Activated CD8-positive, alpha-beta memory T cell treated with anti-CD3 and anti-CD28 coated beads for 36 hours (primary cell): ENCODE measurements around the gene LRG1. TPM values are rescaled to one million over a fixed set of nuclear protein-coding genes. Genes with fewer than 3 reads are reported as not detected.

ENCODE experiments used
- CTCF ChIA-PET: fragments of 350-600 bp; sonication (Branson Sonifier 250); formaldehyde crosslinking; loops from one replicate; lab custom pipeline; 2021; ENCODE audit warnings: antibody characterized with exemption; lab: Charles Lee
- POLR2A ChIA-PET: fragments of 350-600 bp; sonication (Branson Sonifier 250); formaldehyde crosslinking; loops from one replicate; lab custom pipeline; 2021; ENCODE audit warnings: antibody characterized with exemption; lab: Charles Lee
- total RNA-seq, 2 experiments: library from RNA; stranded (reverse); gene quantifications; one replicate each; pipeline ENCODE4 v1.2.3, GENCODE V29; 2021

LRG1 gene, protein sequence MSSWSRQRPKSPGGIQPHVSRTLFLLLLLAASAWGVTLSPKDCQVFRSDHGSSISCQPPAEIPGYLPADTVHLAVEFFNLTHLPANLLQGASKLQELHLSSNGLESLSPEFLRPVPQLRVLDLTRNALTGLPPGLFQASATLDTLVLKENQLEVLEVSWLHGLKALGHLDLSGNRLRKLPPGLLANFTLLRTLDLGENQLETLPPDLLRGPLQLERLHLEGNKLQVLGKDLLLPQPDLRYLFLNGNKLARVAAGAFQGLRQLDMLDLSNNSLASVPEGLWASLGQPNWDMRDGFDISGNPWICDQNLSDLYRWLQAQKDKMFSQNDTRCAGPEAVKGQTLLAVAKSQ
- total RNA-seq = under 1 TPM in 1 of 2 experiments, not detected in 1; 0.21 TPM

DNA sequence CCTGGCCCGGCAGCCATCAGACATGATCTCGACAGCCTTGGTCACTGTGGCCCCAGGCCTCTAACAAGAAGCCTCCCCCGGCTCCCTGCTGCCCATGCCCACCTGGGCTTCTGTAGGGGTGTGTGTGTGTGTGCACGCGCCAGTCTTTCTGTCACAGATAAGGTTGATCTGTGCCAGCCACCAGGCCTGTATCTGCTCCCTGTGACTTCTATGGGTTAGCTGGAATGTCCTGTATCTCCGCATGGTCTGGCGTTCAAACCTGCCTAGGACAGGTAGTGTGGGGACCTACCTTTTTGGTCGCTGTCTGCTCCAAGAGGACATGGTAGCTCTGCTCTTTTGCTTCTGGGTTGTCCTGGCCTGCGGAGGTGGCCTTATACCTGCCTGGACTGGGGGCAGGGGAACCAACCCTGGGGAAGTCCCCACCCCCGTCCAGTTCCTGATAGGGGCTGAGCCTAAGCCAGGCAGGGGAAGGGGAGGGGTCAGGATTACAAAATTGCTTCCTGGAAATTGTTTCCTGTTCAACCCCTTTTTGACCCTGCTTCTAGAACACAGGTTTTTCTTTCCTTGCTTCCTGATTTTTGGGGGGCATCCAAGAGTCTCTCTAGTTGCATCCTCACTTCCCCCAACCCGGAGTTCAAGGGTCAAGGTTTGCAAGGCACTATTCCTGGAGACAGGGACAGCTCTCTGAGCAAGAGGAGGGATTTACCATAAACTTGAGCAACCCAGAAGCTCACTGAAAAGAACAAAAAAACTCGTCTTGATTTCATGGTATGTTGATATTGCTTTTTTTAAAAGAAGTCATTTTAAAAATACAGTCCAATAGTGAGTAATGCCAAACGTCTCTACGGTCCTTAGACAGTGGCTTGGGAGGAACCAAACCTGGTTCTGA lies at the start of gene LRG1:
TSS of gene LRG1 (minus strand) at position 344 of the 889 bp plus-strand sequence. CDS start at position 321, 23 bp downstream.
- POLR2A ChIA-PET = interaction anchor here (0.6 kb wide), 1 partner anchor 400 kb away, joined by 3 read pairs; no protein-coding TSS in a partner anchor

DNA sequence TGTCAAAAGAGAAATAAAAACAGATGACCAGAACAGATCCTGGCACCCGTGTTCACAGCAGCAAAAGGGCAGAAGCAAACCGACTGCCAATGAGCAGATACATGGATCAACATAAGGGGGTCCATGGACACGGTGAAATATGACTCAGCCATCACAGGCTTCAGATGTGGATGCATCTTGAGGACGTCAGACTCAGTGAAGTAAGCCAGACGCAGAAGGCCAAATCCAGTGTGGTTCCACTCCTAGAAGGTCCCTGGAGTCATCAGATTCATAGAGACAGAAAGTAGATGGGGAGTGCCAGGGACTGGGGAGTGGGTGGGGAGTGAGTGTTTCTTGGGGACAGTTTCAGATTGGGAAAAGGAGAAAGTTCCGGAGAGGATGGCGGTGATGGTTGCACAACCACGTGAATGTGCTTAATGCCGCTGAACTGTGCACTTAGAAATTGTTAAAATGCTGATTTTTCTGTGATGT lies 48.5 kb upstream of the LRG1 start:
- ChIA-PET POLR2A (interaction anchor here (0.5 kb wide), 1 partner anchor 85 kb away, joined by 4 read pairs; no protein-coding TSS in a partner anchor), CTCF (no interaction called here)

More for the DNA sequence above, at the start of gene LRG1:
- CTCF ChIA-PET = interaction anchor here (0.5 to 1.4 kb wide), 2 partner anchors 96 to 523 kb away, joined by 3 read pairs; no protein-coding TSS in a partner anchor

DNA sequence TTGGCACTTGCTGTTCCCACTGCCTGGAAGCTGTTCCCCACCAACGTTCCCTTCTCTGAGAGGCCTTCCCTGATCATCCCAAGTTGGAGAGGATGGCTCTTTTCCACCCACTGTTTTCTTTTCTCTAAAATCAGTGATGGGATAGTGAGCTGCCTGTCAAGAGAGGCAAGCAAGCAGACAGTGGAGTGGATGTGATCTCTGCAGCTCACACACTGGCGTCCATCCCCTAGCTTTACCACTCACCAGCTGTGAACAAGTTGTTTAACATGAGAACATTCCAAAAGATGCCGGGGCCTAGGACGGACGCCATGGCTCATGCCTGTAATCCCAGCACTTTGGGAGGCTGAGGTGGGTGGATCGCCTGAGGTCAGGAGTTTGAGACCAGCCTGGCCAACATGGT lies 47.7 kb upstream of the LRG1 start:
- ChIA-PET CTCF (interaction anchor here (0.5 to 1.1 kb wide), 2 partner anchors 11 to 126 kb away, joined by 3 read pairs; no protein-coding TSS in a partner anchor), POLR2A (no interaction called here)

DNA sequence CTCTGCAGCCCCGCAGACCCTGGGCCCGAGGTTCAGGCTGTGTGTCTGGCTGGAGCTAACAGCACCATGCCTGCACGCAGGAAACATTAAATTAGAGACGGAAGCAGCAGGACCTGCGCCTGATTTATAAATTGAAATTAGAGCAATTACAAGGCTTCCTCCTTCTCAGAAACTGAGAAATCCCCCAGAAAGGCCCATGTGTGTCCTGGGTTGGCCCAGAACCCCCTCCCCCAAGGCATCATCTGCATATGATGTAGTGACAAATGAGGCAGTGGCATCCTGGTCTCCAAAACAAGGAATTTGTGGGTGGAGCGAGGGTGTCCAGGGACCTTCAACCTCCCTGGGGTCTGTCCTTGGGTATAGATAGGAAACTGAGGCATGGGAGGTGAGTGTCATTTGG lies 46.9 kb upstream of the LRG1 start:
- CTCF ChIA-PET = interaction anchor here (0.5 to 1.4 kb wide), 3 partner anchors 11 to 127 kb away, joined by 3 to 5 read pairs (median 3); no protein-coding TSS in a partner anchor

DNA sequence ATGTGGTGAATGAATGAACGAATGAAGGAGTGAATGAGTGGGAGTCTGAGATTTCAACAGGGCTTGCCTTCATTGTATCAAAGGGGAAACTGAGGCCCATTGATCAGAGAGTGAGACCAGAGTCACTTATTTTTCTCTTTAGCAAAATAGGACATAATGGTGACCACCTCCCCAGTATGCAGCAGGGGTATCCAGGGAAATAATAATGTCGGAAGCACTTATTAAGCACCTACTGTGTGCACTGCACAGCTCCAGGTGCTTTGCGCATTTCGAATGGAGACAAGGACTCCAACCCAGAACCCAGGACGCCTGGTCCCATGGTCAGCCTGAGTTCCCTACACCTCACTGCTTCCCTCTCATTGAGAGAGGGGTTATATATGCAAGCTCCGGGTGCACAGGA lies 46.4 kb upstream of the LRG1 start:
- POLR2A ChIA-PET = no interaction called here
- CTCF ChIA-PET = interaction anchor here (1.4 kb wide), 1 partner anchor 50 kb away, joined by 5 read pairs; no protein-coding TSS in a partner anchor

More for the DNA sequence above, 46.9 kb upstream of the LRG1 start:
- POLR2A ChIA-PET = no interaction called here

DNA sequence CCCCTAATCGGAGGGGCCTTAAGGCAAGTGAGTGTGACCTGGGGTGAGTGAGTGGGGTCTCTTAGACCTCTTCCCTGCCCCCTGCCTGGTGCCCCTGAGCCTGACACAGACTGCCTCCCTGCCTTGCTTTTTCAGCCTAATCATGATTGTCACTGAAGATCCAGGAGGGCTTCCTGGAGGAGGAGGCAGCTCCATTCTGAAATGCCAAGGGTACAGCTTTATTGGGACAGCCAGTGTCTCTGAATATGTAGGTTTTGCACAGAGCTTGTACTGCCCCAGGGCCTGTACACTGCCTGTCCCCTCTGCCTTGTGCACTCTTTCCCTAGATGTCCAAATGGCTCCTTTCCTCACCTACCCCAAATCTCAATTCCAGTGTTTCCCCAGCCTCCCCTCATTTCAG lies 45.7 kb upstream of the LRG1 start:
- CTCF ChIA-PET = interaction anchor here (0.5 to 1.4 kb wide), 3 partner anchors 12 to 51 kb away, joined by 3 to 5 read pairs (median 4); no protein-coding TSS in a partner anchor
- POLR2A ChIA-PET = no interaction called here

DNA sequence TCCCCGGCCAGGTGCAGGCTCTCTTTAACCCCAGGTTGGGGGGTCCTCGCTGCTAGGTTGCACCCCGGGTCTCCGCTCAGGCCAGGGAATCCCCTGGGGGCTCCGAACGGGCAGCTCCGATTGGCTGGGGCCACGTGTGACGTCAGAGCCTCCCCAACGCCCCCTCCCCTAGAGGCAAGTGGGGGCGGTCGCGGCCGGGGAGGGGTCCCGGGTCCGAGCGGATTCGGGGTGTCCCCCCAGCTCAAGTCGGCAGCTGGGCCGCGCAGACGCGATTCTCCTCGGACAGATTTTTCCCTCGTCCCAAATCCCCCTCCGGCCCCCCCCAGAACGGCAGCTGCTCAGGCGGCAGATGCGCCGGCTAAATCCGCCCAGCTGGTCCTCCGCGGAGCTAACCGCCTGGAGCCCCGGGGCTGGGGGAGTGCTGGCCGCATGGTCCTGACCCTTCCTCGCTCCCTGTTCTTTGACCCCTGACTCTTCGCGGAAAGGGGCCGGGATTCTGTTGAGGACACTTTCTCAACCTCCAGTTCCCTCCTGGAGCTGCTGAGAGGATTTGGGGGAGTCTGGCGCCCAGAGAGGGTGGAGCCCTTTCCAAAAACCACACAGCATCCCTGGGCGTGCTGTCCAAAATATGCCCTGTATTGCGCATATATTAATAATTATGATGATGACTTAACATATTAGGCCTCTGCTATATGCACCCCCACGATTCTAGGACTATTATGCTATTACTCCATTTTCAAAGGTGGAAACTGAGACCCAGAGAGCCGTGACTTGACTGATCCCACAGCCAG lies 45.0 kb upstream of the LRG1 start:
- ChIA-PET CTCF (interaction anchor here (0.5 to 1.4 kb wide), 5 partner anchors 13 to 177 kb away, joined by 3 to 5 read pairs (median 4); no protein-coding TSS in a partner anchor), POLR2A (no interaction called here)

DNA sequence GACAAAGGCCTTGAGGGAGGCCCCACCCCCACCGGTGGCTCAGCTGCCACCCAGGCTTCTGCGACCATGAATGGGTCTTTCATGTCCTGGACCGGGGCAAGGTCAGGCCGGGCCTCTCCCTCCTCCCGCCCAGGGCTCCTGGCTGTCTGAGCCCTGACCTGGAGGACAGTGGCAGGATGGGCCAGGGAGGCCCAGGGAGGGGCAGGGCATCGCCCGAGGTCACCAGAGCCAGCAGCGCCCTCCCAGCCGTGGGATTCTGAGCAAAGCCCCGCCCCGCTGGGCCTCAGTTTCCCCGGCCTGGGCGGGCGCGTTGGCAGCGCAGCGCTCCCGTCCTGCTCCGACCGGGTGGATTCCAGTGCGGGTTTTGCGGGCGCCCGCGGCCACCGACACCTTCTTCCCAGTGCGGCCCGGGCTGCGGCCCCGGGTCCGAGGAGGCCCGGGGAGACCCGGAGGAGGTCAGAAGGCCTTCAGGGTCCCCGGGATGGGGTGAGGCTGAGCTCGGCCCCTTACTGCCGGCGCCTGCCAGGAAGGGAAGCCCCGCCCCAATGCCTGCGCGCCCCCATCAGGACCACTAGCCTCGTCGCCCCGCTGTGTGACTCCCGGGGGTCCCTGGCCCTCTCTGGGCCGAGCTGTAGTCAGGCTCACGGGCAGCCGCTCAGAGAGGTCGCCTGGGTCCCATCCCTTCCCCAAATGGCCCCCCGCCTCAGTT lies 44.3 kb upstream of the LRG1 start:
- POLR2A ChIA-PET = no interaction called here
- CTCF ChIA-PET = interaction anchor here (0.5 to 1.4 kb wide), 4 partner anchors 14 to 176 kb away, joined by 3 to 5 read pairs (median 4); no protein-coding TSS in a partner anchor

DNA sequence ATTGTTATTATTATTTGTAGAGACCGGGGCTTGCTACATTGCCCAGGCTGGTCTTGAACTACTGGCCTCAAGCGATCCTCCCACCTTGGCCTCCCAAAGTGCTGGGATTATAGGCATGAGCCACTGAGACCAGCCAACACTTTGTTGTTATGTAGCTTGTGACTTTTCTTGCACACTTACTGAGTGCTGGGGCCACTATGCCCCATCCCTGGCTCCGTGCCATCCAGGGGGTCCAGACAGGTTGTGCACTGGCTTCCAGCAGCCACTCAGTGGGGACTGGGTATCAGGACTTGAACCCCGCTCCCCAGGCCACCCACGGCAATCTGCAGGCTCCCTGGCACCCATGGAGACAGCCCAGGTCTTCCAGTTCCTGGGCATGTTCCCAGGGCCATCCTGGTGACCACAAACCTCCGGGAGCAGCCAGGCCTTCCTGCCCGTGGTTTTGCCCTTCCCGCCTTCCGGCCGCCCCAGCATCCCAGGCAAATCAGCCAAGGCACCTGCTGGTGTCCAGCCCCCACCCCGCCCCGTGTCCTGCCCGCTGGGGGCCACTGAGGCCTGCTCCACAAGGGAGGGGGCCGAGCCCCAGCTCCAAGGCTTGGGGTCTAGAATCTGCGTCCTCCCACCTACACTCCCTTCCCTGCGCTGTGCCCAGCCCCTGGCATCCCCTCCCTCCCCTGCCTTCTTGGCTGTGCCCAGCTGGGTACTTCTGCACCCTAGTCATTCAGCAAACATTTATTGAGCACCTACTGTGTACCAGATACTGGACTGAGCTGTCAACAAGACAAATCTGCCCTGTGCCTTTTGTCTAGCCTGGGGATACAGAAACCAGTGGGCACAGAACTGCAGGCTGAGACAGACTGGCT lies 43.4 kb upstream of the LRG1 start:
- ChIA-PET POLR2A (no interaction called here), CTCF (interaction anchor here (1.3 kb wide), 1 partner anchor 53 kb away, joined by 6 read pairs; no protein-coding TSS in a partner anchor)

DNA sequence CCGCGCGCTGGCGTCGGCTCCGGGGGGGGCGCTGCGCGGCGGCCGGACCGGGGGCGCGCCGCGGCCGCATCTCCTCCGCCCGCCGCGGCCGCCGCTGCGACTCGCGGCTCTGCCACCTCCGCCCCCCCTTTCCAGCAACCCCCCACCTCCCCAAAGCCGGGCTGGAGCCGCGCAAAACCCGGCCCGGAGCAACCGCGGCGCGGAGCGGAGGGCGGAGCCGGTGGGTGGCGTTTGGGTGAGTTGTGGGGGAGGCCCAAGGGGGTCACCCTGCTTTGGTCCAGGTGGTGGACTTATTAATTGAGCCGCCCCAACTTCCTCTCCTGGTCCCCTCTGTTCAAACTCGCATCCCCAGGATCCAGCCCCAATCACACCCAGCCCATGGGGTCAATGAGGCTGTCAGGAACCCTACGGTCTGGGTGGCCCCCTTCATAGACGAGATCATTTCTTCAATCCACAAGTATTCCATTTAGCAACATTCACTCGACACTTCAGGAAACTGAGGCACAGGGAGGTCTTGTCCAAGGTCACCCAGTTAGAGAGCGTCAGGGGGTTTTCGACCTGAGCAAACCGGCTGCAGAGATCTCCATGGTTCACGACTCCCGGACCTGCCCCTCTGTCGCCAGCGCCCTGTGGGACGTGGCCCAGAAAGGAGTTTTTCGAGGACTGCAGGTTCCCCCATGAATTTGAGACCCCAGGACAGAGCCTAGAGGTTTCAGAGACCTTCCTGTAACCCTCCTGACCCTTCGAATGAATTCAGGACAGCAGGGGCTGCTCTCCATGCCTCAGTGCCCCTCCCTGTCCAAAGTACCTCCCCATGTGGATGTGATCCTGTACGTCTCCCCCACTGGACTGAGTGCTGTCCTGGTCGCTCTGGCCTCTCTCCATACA lies 42.1 kb upstream of the LRG1 start:
- CTCF ChIA-PET = interaction anchor here (1.3 kb wide), 1 partner anchor 54 kb away, joined by 6 read pairs; no protein-coding TSS in a partner anchor
- POLR2A ChIA-PET = no interaction called here

DNA sequence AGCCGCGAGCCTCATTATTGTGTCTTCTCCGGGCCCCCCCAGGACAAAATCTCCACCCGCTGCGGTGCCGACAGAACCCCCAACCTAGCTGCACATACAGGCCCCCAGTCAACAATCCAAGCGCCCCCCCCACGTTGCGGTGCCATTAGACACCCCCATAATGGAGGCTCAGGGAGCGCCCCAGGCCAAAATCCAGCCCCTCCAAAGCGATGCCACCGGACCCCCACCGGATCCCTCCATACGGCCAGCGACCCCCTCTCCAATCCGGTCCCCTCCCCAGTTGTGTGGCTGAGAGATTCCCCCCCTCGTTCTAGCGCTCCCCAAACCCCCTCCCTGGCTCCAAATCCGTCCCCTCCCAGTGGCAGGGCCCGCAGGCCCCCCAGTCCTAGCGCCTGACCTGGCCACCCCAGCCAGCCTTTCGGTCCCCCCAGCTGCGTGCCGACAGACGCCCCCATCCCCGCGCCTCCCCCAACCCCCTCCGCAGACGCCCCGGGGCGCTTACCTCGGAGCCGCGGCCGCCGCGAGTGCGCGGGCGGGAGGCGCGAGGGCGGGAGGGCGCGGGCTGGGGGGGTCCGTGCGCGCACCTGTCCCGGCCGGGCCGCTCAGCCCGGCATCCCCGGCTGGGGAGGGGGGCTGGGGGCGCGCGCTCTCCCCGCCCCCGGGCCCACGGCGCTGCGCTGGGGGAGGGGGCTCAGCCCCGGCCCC lies 41.3 kb upstream of the LRG1 start:
- CTCF ChIA-PET = no interaction called here
- POLR2A ChIA-PET = no interaction called here

DNA sequence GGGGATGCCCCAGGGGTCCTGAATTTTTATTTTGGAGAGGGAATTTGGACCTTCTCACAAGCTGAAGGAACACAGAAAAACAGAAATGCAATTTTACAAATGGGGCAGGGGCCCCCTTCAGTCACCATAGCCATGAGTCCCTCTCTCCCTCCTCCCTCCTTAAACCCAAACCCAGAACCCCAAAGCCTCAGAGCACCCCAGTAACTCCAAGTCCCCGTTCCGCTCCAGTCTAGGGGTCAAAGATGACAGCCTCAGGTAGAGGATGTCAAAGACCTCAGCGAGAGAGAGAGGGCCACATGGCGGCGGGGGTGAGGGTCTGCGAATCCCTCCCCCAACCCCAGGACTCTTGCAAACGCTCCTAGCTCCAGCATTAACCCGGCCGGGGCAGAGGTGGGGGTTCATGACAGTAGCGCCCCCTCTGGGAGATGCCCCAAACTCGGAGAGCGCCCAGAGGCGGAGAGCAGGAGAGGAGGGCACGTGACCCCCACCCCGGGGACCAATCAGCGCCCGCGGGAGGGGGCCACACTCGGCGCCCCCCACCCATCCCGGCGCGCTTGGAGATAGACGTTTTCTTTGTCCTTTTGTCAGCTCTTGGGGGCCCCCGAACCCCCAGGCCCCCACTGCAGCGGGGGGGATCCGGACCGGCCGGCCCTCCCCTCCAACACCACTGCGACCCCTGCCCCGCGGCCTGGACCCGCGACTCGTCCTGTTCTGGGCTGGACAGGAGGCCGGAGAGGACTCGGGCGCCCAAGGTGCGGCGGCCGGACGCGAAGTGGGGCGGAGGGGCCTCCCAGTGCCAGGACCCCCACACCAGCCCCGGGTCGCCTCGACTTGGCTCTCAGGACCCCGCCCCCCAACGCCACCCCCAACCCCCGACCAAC lies 40.4 kb upstream of the LRG1 start:
- ChIA-PET CTCF (interaction anchor here (3.2 kb wide), 1 partner anchor 56 kb away, joined by 9 read pairs; no protein-coding TSS in a partner anchor), POLR2A (interaction anchor here (0.5 kb wide), 1 partner anchor 8 kb away, joined by 4 read pairs; no protein-coding TSS in a partner anchor)

DNA sequence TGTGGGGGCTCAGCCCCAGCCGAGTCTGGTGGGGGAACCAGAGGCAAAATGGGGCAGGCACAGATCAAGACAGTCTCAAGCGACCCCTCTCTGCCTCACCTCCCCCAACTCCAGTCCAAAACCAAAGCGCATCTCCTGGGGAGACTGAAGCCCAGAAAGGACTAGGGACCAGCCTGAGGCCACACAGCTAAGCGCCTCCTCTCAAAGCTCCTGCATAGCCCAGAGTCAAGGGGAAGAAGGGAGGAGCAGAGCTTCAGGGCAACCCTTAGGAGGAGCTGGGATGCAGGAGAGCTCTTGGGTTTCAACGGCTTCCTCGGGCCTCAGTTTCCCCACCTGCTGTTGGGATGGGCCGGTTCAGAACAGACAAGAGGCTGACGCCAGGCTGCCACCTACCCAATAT lies 39.6 kb upstream of the LRG1 start:
- POLR2A ChIA-PET = no interaction called here
- CTCF ChIA-PET = interaction anchor here (3.2 kb wide), 1 partner anchor 57 kb away, joined by 9 read pairs; no protein-coding TSS in a partner anchor
